Stimulated activated naive CD8-positive, alpha-beta T cell treated with anti-CD3 and anti-CD28 coated beads, Interleukin-15, amount 100 ng/mL, for 72 hours (primary cell): ENCODE results near the gene NUDT19.
A peak's percentile ranks its signal among the peaks of the same experiment; 100 is the strongest.
"Not testable (repeated sequence)": the region's sequence is repeated elsewhere in the genome, so short reads cannot be mapped to it uniquely, and the experiment has no call there.

ENCODE experiments used
- ATAC-seq: fragments of 150-1000 bp; cut with Tn5 transposase; 2 replicates; pipeline ENCODE4 v1.10.0; 2021; ENCODE audit warnings: mild to moderate bottlenecking, moderate library complexity
- DNase-seq, 2 donors: peaks; one replicate each; pipeline ENCODE4 v3.0.0; 2021 to 2022
- H3K27ac Mint-ChIP-seq, 2 donors: one replicate each; pipeline ENCODE4 v1.8.0; 2022; ENCODE audit warnings: mild to moderate bottlenecking in 2 of 2, mixed read lengths in 2 of 2, moderate library complexity in 2 of 2
- H3K27me3 Mint-ChIP-seq: one replicate; pipeline ENCODE4 v1.8.0; 2022; ENCODE audit warnings: mixed read lengths
- H3K4me1 Mint-ChIP-seq: one replicate; pipeline ENCODE4 v1.8.0; 2022; ENCODE audit warnings: mild to moderate bottlenecking, mixed read lengths
- H3K4me3 Mint-ChIP-seq, 2 donors: one replicate each; pipeline ENCODE4 v1.8.0; 2022; ENCODE audit warnings: mild to moderate bottlenecking in 2 of 2, mixed read lengths in 2 of 2, moderate library complexity in 1 of 2
- H3K9me3 Mint-ChIP-seq, 2 donors: one replicate each; pipeline ENCODE4 v1.8.0; 2022; ENCODE audit warnings: mixed read lengths in 2 of 2

Gene NUDT19

DNA sequence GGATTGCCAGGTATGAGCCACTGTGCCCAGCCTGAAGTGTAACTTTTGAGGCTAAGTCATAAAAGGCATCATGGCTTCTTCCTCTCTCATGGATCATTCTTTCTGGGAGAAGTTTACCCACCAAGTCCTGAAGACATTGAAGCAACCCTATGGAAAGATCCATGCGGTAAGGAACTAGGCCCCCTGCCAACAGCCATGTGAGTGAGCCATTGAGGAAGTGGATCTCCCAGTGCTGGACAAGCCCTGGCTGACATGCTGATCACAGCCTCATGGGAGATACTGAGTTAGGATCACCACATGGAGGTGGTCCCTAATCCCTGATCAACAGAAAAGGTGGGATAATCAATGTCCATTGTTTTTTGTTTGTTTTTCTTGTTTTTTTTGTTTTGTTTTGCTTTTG, 3.3 kb upstream of the NUDT19 start:
- Mint-ChIP-seq H3K4me1 (peaks cover 24% of the 10 kb centered on the region), H3K9me3 (no peaks in the 10 kb centered on the region), H3K27me3 (no peaks in the 10 kb centered on the region), H3K4me3 (no peak overlapping the region), H3K27ac (no peak overlapping the region)
- no peak for ATAC-seq
- DNase-seq: no peak

DNA sequence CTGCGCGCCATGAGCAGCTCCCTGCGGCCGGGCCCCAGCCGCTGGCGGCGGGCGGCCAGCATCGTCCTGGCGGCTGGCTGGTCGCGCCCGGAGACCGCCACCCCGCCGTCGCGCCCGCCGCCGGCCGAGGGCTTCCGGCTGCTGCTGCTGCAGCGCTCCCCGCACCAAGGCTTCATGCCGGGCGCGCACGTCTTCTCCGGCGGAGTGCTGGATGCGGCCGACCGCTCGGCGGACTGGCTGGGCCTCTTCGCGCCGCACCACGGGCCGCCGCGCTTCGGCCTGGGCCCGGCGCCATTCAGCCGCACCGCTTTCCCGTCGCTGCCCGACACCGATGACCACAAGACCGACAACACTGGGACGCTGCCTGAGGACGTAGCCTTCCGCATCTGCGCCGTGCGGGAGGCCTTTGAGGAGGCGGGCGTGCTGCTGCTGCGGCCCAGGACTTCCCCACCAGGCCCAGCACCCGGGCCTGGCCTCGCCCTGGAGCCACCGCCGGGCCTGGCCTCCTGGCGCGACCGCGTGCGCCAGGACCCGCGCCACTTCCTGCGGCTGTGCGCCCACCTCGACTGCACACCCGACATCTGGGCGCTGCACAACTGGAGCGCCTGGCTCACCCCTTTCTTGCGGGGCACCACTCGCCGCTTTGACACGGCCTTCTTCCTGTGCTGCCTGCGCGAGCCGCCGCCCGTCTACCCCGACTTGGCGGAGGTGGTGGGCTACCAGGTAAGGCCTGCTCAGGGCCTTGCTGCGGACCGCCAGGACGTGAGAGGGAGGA, 518 bp downstream of the NUDT19 start:
- ATAC-seq: peak; percentile 72
- peak overlapping the region; percentile 92 to 97 for H3K4me3 Mint-ChIP-seq
- peaks cover 63% of the 10 kb centered on the region for H3K4me1 Mint-ChIP-seq
- peak overlapping the region; percentile 98 to 99 for H3K27ac Mint-ChIP-seq
- peak; percentile 68 to 80 for DNase-seq
- H3K9me3 Mint-ChIP-seq: no peaks in the 10 kb centered on the region
- H3K27me3 Mint-ChIP-seq: no peaks in the 10 kb centered on the region

DNA sequence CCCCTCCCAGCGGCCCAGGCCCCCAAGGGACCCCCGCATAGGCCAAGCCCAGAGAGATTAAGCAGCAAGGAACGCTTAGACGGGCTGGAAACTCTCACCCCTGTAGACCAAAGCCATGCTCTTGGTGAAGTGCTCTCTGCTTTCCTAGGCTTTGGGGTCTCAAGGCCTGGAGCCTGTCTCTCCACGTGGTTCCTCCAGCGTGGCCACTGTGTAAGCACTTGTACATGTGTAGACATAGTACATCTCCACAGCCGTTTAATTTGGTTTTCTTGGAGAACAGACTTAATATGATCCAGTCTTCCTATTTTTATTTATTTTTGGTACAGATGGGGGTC, 1.1 kb downstream of the NUDT19 start:
- Mint-ChIP-seq H3K27me3 (no peaks in the 10 kb centered on the region), H3K9me3 (no peaks in the 10 kb centered on the region), H3K4me1 (peaks cover 68% of the 10 kb centered on the region), H3K4me3 (peak overlapping the region; percentile 88 to 97), H3K27ac (peak overlapping the region; percentile 98 to 99)
- DNase-seq (no peak), ATAC-seq (peak; percentile 22)

DNA sequence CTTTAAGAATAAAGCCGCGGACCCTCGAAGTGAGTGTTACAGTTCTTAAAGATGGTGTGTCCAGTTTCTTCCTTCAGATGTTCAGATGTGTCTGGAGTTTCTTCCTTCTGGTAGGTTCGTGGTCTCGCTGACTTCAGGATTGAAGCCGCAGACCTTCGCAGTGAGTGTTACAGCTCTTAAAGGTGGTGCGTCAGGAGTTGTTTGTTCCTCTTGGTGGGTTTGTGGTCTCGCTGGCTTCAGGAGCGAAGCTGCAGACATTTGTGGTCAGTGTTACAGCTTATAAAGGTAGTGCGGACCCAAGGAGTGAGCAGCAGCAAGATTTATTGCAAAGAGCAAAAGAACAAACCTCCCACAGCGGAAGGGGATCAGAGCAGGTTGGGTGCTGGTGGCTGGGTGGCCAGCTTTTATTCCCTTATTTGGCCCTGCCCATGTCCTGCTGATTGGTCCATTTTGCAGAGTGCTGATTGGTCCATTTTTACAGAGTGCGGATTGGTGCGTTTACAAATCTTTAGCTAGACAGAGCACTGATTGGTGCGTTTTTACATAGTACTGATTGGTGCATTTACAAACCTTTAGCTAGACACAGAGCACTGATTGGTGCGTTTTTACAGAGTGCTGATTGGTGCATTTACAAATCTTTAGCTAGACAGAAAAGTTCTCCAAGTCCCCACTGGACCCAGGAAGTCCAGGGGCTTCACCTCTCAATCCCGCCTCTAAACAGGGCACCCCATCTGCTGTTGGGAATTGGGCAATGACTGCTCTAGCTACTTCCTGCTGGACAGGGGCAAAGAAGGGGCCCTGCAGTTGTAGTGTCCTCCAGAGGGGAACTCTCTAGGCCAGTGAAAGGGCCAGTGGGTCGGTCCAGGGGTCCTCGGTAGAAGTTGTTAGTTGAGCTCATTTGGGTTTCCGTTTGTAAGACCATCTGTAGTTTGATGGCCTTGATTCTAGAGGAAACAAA, 1.8 kb downstream of the NUDT19 start:
- peak; percentile 71 to 83 for DNase-seq

DNA sequence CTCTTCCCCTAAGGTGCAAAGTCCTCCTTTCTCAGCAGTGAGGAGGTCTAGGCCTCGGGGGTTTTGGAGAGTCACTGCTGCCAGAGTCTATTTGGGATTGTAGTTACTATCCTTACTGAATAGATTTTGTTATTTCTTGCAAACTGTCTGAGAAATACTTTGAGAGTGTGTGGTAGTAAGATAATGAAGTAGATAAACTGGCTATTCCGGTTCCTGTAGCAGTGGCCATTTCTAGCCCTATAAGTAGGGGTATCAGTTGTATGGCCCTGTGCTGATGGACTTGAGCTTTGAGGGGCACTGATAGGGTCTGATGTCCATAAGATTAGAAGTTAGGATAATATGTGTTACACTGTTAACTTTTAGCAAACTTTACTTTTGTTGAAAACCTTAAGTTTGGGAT, 2.7 kb downstream of the NUDT19 start:
- H3K27ac Mint-ChIP-seq, DNase-seq, H3K27me3 Mint-ChIP-seq, H3K9me3 Mint-ChIP-seq, ATAC-seq: not testable (repeated sequence)
- Mint-ChIP-seq H3K4me1 (peaks cover 83% of the 10 kb centered on the region), H3K4me3 (peak overlapping the region in 1 of 2 donors; percentile 88)

More for the DNA sequence above, 1.8 kb downstream of the NUDT19 start:
- peaks cover 76% of the 10 kb centered on the region for H3K4me1 Mint-ChIP-seq
- H3K27me3 Mint-ChIP-seq, H3K9me3 Mint-ChIP-seq: not testable (repeated sequence)
- peak overlapping the region; percentile 88 to 97 for H3K4me3 Mint-ChIP-seq
- ATAC-seq: peak; percentile 37
- peak overlapping the region; percentile 98 to 99 for H3K27ac Mint-ChIP-seq

DNA sequence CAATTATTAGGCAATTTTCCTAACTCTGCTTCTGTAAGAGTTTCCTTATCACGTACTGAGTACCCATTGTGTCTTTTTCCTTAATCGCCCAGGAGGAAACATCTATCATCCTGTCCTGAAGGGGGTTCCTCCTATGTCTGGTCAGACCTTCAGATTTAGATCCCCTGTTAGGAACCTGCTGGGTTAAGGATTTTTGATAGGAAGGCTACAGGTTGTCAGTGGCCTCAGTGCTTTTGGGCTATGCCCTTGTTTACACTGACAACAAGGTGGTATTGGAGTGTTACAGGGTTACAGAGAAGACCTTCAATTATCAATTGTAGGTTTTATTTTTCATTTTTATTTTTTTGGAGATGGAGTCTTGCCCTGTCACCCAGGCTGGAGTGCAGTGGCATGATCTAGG, 3.2 kb downstream of the NUDT19 start:
- not testable (repeated sequence) for DNase-seq, H3K27me3 Mint-ChIP-seq, ATAC-seq, H3K9me3 Mint-ChIP-seq, H3K27ac Mint-ChIP-seq
- H3K4me1 Mint-ChIP-seq: peaks cover 82% of the 10 kb centered on the region
- H3K4me3 Mint-ChIP-seq: peak overlapping the region in 1 of 2 donors; percentile 88

DNA sequence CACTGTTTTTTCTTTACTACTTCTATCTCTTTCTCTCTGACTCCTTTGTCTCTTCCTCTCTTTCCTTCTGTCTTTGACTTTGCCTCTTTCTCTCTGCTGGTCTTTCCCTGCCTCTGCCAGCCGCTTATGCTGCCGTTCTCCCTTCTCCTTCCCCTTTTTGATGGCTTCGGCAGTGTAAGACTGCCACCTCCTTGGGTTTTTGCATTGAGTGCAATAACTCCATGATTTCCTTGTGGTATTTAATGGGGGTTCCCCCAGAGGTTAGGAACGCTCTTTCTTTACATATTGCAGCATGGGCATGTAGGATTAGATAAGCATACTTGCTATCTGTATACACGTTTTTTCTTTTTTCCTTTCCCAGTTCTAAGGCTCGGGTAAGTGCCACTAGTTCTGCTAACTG, 3.9 kb downstream of the NUDT19 start:
- not testable (repeated sequence) for DNase-seq, ATAC-seq, H3K9me3 Mint-ChIP-seq, H3K27me3 Mint-ChIP-seq
- Mint-ChIP-seq H3K4me3 (peak overlapping the region; percentile 48 to 72), H3K4me1 (peaks cover 77% of the 10 kb centered on the region), H3K27ac (peak overlapping the region in 1 of 2 donors; percentile 52)

DNA sequence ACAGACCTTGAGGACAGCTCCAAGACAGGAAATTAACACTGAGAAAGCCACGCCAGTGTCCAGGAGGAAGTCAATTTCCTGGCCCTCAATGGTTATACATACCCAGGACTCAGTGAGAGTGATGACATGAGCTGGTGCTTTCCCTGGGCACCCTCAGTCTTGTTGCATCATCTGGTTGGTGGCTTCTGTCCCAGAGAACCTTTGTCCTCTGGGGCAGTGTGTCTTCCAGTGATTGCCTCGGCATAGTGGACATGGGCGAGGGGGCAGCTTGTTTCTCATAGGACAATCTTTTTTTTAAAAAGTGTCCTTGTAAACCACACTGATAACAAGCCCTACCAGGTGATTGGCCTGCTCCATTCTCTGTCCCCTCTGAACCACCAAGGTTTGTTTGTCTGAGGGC, 5.2 kb downstream of the NUDT19 start:
- peaks cover 65% of the 10 kb centered on the region for H3K4me1 Mint-ChIP-seq
- H3K27ac Mint-ChIP-seq: peak overlapping the region; percentile 86 to 98
- peak overlapping the region; percentile 46 to 72 for H3K4me3 Mint-ChIP-seq
- not testable (repeated sequence) for H3K9me3 Mint-ChIP-seq, ATAC-seq, H3K27me3 Mint-ChIP-seq
- DNase-seq: peak in 1 of 2 donors; percentile 51

DNA sequence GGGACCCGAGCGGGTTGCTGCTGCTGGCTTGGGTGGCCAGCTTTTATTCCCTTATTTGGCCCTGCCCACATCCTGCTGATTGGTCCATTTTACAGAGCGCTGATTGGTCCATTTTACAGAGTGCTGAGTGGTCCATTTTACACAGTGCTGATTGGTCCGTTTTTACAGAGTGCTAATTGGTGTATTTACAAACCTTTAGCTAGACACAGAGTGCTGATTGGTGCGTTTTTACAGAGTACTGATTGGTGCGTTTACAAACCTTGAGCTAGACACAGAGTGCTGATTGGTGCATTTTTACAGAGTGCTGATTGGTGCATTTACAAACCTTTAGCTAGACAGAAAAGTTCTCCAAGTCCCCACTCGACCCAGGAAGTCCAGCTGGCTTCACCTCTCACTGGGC, 8.5 kb downstream of the NUDT19 start:
- H3K9me3 Mint-ChIP-seq, ATAC-seq, H3K27ac Mint-ChIP-seq, H3K27me3 Mint-ChIP-seq, DNase-seq, H3K4me3 Mint-ChIP-seq: not testable (repeated sequence)
- peaks cover 40% of the 10 kb centered on the region for H3K4me1 Mint-ChIP-seq

DNA sequence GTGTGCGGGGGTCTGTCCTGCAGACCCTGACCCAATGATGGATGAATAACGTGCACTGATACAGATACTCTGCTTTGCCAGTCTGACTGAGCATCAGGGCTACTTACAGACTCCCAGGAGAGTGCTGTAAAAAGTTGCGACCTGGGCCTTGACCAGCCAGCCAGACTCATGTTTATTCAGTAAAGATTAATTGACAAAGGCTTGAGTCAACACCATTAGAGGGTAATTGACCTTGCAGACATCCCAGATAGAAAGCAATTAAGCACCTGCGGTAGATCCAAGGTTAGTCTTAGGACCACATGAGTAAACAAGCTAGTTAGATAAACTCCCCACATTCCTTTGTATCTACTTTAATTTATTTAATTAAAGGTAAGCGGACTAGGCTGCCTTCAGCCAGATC, 10.4 kb downstream of the NUDT19 start:
- Mint-ChIP-seq H3K4me1 (peaks cover 26% of the 10 kb centered on the region), H3K27ac (no peak overlapping the region), H3K9me3 (peaks cover 0 to 7% of the 10 kb centered on the region in 2 donors), H3K27me3 (no peaks in the 10 kb centered on the region), H3K4me3 (no peak overlapping the region)
- DNase-seq (no peak), ATAC-seq (no peak)

DNA sequence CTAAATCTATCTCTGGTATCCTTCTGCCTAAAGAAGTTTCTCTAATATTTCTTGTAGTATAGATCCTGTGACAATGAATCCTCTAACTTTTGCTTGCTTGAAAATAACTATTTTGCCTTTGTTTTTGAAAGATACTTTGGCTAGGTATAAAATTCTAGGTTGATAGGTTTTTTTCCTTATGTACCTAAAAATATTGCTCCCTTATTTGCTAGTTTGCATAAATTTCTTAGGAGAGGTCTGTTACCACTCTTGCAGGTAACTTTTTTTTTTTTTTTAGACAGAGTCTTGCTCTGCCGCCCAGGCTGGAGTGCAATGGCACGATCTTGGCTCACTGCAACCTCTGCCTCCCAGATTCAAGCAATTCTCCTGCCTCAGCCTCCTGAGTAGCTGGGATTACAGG, 12.4 kb downstream of the NUDT19 start:
- H3K4me1 Mint-ChIP-seq: peaks cover 20% of the 10 kb centered on the region
- not testable (repeated sequence) for H3K27ac Mint-ChIP-seq

DNA sequence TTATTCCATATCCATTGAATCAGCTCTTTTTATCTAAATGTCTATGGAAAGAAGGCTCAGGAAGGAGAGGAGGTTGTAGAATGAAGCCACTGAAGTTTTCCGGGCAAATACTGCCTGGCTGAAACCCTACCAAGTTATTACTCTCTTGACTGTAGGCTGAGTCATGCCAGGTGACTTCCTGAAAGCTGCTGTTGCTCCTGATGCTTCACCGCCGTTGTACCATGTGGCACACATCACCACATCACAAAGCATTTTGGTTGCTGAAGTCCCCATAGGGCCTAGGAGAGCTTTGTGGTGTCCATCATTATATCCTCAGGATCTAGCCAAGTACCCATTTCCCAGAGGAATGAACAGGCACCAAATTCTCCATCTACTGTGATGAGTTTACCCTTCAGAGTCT, 16.8 kb downstream of the NUDT19 start:
- peaks cover 21% of the 10 kb centered on the region for H3K4me1 Mint-ChIP-seq
- H3K27me3 Mint-ChIP-seq: no peaks in the 10 kb centered on the region
- ATAC-seq (peak; percentile 98), DNase-seq (peak in 1 of 2 donors; percentile 44)
- no peaks in the 10 kb centered on the region for H3K9me3 Mint-ChIP-seq
- no peak overlapping the region for H3K4me3 Mint-ChIP-seq
- peak overlapping the region in 1 of 2 donors; percentile 65 for H3K27ac Mint-ChIP-seq

More for the DNA sequence above, 12.4 kb downstream of the NUDT19 start:
- not testable (repeated sequence) for H3K27me3 Mint-ChIP-seq, H3K4me3 Mint-ChIP-seq, DNase-seq, ATAC-seq, H3K9me3 Mint-ChIP-seq

DNA sequence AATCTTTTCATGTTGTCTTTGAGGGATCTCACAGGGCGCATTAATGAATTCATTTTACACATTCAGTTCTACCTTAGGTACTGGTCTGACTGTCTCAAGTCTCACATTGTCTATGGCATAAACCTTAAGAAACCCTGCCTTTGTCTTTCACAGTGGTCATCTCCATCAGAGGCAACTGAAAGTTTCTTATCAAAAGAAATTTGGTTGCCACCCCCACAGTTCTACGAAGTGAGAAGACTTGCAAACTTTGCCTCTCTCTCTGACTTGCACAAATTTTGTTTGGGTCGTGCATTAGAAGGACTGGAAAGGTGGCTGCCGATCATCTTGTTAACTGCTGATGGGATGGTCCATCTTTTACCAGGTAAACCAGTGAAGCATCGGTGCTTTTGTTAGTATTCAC, 17.4 kb downstream of the NUDT19 start:
- Mint-ChIP-seq H3K27ac (no peak overlapping the region), H3K27me3 (no peaks in the 10 kb centered on the region), H3K4me1 (peaks cover 21% of the 10 kb centered on the region), H3K9me3 (no peaks in the 10 kb centered on the region), H3K4me3 (no peak overlapping the region)
- DNase-seq (no peak), ATAC-seq (peak; percentile 46)

DNA sequence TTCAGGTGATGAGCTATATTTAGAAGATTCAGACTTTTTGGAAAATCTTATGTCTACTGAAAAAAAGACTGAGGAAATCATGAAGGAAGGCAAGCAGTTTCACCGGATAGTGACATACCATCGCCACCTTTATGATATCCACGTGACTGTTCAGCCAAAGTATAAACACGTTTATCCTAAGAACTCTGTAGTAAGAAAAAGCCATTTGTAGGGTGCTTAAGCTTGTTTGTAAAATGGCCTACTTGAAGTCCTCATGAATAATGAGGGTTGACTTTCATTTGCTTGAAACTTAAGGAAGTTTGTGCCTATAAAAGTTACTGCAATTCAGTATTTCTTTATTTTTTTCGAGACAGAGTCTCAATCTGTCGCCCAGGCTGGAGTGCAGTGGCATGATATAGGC, 20.1 kb downstream of the NUDT19 start:
- Mint-ChIP-seq H3K9me3 (no peaks in the 10 kb centered on the region), H3K4me1 (peaks cover 19% of the 10 kb centered on the region), H3K4me3 (no peak overlapping the region), H3K27me3 (no peaks in the 10 kb centered on the region), H3K27ac (no peak overlapping the region)
- no peak for ATAC-seq
- no peak for DNase-seq

DNA sequence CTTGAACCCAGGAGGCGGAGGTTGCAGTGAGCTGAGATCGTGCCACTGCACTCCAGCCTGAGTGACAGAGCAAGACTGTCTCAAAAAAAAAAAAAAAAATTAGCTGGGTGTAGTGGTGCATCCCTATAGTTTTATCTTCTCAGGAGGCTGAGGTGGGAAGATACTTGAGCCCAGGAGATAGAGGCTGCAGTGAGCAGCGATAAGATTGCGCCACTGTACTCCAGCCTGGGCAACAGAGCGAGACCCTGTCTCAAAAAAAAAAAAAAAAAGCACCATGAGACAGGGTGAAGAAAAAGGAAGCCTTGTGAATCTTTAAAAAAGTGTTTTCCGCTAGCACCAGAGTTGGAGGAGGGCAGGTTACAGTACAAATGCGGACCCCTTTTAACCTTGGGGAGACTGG, 24.6 kb downstream of the NUDT19 start:
- DNase-seq, H3K4me1 Mint-ChIP-seq, H3K27ac Mint-ChIP-seq, ATAC-seq, H3K4me3 Mint-ChIP-seq, H3K9me3 Mint-ChIP-seq, H3K27me3 Mint-ChIP-seq: not testable (repeated sequence)

DNA sequence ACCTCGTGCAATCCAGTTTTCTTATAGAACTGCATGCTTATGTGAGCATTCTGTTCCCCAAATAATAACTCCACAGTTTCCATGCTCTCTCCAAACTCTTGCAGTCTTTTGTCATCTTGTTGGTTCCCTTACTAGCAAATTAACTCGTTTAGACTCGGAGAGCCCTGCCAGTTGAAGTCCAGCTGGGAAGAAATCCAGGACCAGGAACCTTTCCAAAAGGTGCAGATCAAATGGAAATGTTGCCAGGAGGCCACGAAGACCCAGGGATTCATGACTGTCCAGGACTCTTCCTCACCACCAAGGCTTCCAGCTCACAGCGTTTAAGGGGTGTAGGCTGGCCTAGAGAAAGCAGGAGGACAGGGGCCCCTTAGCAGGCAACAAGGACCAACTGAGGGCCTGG, 25.9 kb downstream of the NUDT19 start:
- no peak for DNase-seq
- Mint-ChIP-seq H3K9me3 (no peaks in the 10 kb centered on the region), H3K4me1 (no peaks in the 10 kb centered on the region), H3K4me3 (no peak overlapping the region), H3K27ac (no peak overlapping the region), H3K27me3 (no peaks in the 10 kb centered on the region)
- ATAC-seq: no peak
